HepG2 (cell line): ENCODE data around the gene ZMIZ1. TPM values are rescaled to one million over a fixed set of nuclear protein-coding genes. Genes with fewer than 3 reads are reported as not detected.

ENCODE experiments used
- ASH2L ChIP-seq: fragments of 300-600, 200-600 bp; sonication (generic); IDR thresholded peaks from 2 replicates; pipeline ENCODE4 v1.7.0; 2017; ENCODE audit warnings: low read depth, mild to moderate bottlenecking, moderate library complexity, mixed read lengths, low read length; ENCODE audit not compliant: insufficient read length
- BORCS8-MEF2B ChIP-seq: sonication (generic); formaldehyde crosslinking; IDR thresholded peaks from 2 replicates; pipeline ENCODE4 v1.8.0; 2022; ENCODE audit warnings: mild to moderate bottlenecking, missing genetic modification reagents
- CBX1 ChIP-seq: IDR thresholded peaks from one replicate; pipeline ENCODE4 v1.6.1; 2016; ENCODE audit warnings: antibody characterized with exemption, low read depth
- CEBPB ChIP-seq: IDR thresholded peaks from 2 replicates; pipeline ENCODE4 v1.6.1; 2011; ENCODE audit warnings: low read depth, low read length, improper control_type of control experiment, borderline replicate concordance
- HMG20B ChIP-seq: conservative IDR thresholded peaks from 2 replicates; pipeline ENCODE4 v1.6.1; 2016; ENCODE audit warnings: missing genetic modification reagents, missing compliant biosample characterization
- NFAT5 ChIP-seq: sonication (generic); formaldehyde crosslinking; IDR thresholded peaks from 2 replicates; pipeline ENCODE4 v1.4.0; 2020; ENCODE audit warnings: missing genetic modification reagents
- REL ChIP-seq: sonication (generic); formaldehyde crosslinking; conservative IDR thresholded peaks from 2 replicates; pipeline ENCODE4 v1.8.0; 2022; ENCODE audit warnings: mild to moderate bottlenecking, missing genetic modification reagents, moderate library complexity
- STAT6 ChIP-seq: sonication (generic); formaldehyde crosslinking; IDR thresholded peaks from 2 replicates; pipeline ENCODE4 v1.4.0; 2020; ENCODE audit warnings: missing genetic modification reagents, mild to moderate bottlenecking, borderline replicate concordance
- XBP1 ChIP-seq: sonication (generic); formaldehyde crosslinking; IDR thresholded peaks from 2 replicates; pipeline ENCODE4 v1.5.0; 2020; ENCODE audit warnings: missing genetic modification reagents
- ZNF232 ChIP-seq: sonication (generic); formaldehyde crosslinking; IDR thresholded peaks from 2 replicates; pipeline ENCODE4 v1.4.0; 2020; ENCODE audit warnings: missing genetic modification reagents, borderline replicate concordance
- ZNF337 ChIP-seq: sonication (generic); formaldehyde crosslinking; IDR thresholded peaks from 2 replicates; pipeline ENCODE4 v1.5.1; 2020; ENCODE audit warnings: missing genetic modification reagents, low read depth, mild to moderate bottlenecking, borderline replicate concordance
- ZNF619 ChIP-seq: sonication (generic); formaldehyde crosslinking; IDR thresholded peaks from 2 replicates; pipeline ENCODE4 v1.4.0; 2020; ENCODE audit warnings: mild to moderate bottlenecking, missing genetic modification reagents
- ZNF660 ChIP-seq: sonication (generic); formaldehyde crosslinking; IDR thresholded peaks from 2 replicates; pipeline ENCODE4 v1.5.1; 2020; ENCODE audit warnings: mild to moderate bottlenecking, low read depth, missing genetic modification reagents, borderline replicate concordance
- polyA plus RNA-seq, 8 experiments: library from polyadenylated mRNA; depleted of rRNA in 3 of 8; stranded (reverse) in 7 of 8; unstranded in 1 of 8; fragments of >200 nt; fragmentation: Illumina TruSeq in 4 of 8; extraction: Trizol in 4 of 8; gene quantifications; 2 replicates each; pipeline versions ENCODE4 v1.2.1 to v1.2.3, GENCODE V29; 2011 to 2016; ENCODE audit warnings: low read depth in 4 of 8, missing spikeins in 1 of 8, mixed read lengths in 1 of 8; ENCODE audit not compliant: insufficient read depth in 1 of 8
- total RNA-seq, 5 experiments: library from RNA; depleted of rRNA; stranded (reverse); fragments of >200 nt; fragmentation: Illumina TruSeq; extraction: Trizol; gene quantifications; 2 replicates each; pipeline ENCODE4 v1.2.3, GENCODE V29; 2016; ENCODE audit warnings: low read depth in 1 of 5
- TF ChIP-seq, protein P1 (sequence below): IDR thresholded peaks from 2 replicates; pipeline ENCODE4 v1.6.1; 2018; ENCODE audit warnings: missing genetic modification reagents, mild to moderate bottlenecking, missing compliant biosample characterization
- TF ChIP-seq, protein P2 (sequence below): sonication (generic); formaldehyde crosslinking; IDR thresholded peaks from 2 replicates; pipeline ENCODE4 v1.4.0; 2020; ENCODE audit warnings: missing genetic modification reagents
- TF ChIP-seq, protein P3 (sequence below): sonication (generic); formaldehyde crosslinking; IDR thresholded peaks from 2 replicates; pipeline ENCODE4 v1.5.0; 2020; ENCODE audit warnings: missing genetic modification reagents

ZMIZ1 gene
- total and polyA plus RNA-seq, 2 of the 13 experiments (the other 11 are each of a cell fraction or from before 2014, with no cell fraction given) = 5.3 to 10.2 TPM

- TF ChIP-seq, protein P1, sequence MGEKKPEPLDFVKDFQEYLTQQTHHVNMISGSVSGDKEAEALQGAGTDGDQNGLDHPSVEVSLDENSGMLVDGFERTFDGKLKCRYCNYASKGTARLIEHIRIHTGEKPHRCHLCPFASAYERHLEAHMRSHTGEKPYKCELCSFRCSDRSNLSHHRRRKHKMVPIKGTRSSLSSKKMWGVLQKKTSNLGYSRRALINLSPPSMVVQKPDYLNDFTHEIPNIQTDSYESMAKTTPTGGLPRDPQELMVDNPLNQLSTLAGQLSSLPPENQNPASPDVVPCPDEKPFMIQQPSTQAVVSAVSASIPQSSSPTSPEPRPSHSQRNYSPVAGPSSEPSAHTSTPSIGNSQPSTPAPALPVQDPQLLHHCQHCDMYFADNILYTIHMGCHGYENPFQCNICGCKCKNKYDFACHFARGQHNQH (CRISPR knock-in tag) = peak; percentile 98
- TF ChIP-seq STAT6 (CRISPR knock-in tag) (no peak), ZNF232 (no peak), REL (no peak), CBX1 (no peak), BORCS8-MEF2B (CRISPR knock-in tag) (no peak), ASH2L (peak; percentile 29), NFAT5 (CRISPR knock-in tag) (no peak; the same call in 1 of the 2 replicates), ZNF660 (CRISPR knock-in tag) (no peak), ZNF619 (CRISPR knock-in tag) (no peak), XBP1 (CRISPR knock-in tag) (no peak), CEBPB (peak; percentile 94), HMG20B (CRISPR knock-in tag) (0 out of 2 replicates have a peak, but pooled peaks have one; percentile 50), ZNF337 (no peak)
- TF ChIP-seq, protein P2, sequence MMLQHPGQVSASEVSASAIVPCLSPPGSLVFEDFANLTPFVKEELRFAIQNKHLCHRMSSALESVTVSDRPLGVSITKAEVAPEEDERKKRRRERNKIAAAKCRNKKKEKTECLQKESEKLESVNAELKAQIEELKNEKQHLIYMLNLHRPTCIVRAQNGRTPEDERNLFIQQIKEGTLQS (CRISPR knock-in tag) = peak; percentile 14; the same call in 1 of the 2 replicates
- TF ChIP-seq, protein P3, sequence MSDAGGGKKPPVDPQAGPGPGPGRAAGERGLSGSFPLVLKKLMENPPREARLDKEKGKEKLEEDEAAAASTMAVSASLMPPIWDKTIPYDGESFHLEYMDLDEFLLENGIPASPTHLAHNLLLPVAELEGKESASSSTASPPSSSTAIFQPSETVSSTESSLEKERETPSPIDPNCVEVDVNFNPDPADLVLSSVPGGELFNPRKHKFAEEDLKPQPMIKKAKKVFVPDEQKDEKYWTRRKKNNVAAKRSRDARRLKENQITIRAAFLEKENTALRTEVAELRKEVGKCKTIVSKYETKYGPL (CRISPR knock-in tag) = no peak
These were observed 25.1 kb downstream of the ZMIZ1 start (continued) for GRCh38 chr10:79093658-79094411.
